Ectodermal cell (in vitro differentiated cells): ENCODE measurements around the gene PDE8B.
A peak's percentile ranks its signal among the peaks of the same experiment; 100 is the strongest.

Experiments used
- H3K27ac ChIP-seq: 2 replicates; pipeline ENCODE4 v1.7.0; 2013; ENCODE audit warnings: mild to moderate bottlenecking, low read depth, low read length; ENCODE audit not compliant: insufficient read depth, poor library complexity, severe bottlenecking
- H3K27me3 ChIP-seq: 2 replicates; pipeline ENCODE4 v1.7.0; 2013; ENCODE audit warnings: mild to moderate bottlenecking, low read length; ENCODE audit not compliant: insufficient read depth, control insufficient read depth, poor library complexity, severe bottlenecking
- H3K36me3 ChIP-seq: one replicate; pipeline ENCODE4 v1.7.0; 2013; ENCODE audit warnings: low read length; ENCODE audit not compliant: control insufficient read depth, insufficient read depth
- H3K4me1 ChIP-seq: one replicate; pipeline ENCODE4 v1.7.0; 2013; ENCODE audit warnings: low read length; ENCODE audit not compliant: control insufficient read depth, insufficient read depth
- H3K4me3 ChIP-seq: 2 replicates; pipeline ENCODE4 v1.7.0; 2013; ENCODE audit warnings: low read depth, low read length, control low read depth; ENCODE audit not compliant: insufficient read depth
- H3K9me3 ChIP-seq: 2 replicates; pipeline ENCODE4 v1.7.0; 2013; ENCODE audit warnings: mild to moderate bottlenecking, low read length, moderate library complexity; ENCODE audit not compliant: control insufficient read depth
- WGBS, 2 experiments: methylation state at CpG; one replicate each; pipeline ENCODE4 v1.1.7; 2013; ENCODE audit warnings: missing lambda C conversion rate in 2 of 2; 5-methylcytosine and 5-hydroxymethylcytosine counted together

PDE8B gene

GRCh38 chr5:77210964-77211690 is 647 bp downstream of the PDE8B start:
- peak overlapping the region; percentile 27 for H3K4me3 ChIP-seq
- no peaks in the 10 kb centered on the region for H3K36me3 ChIP-seq
- H3K27me3 ChIP-seq, result peaks cover 81% of the 10 kb centered on the region
- no peak overlapping the region for H3K27ac ChIP-seq
- no peaks in the 10 kb centered on the region for H3K4me1 ChIP-seq
- 1 to 2% methylated on average over 61 of the region's 61 CpGs for WGBS, 2 experiments
- no peaks in the 10 kb centered on the region for H3K9me3 ChIP-seq

- H3K36me3 ChIP-seq, result no peaks in the 10 kb centered on the region
- H3K4me1 ChIP-seq, result no peaks in the 10 kb centered on the region
- H3K27me3 ChIP-seq, result peaks cover 81% of the 10 kb centered on the region
- no peaks in the 10 kb centered on the region for H3K9me3 ChIP-seq
- no peak overlapping the region for H3K27ac ChIP-seq
- WGBS, 2 experiments, result 36 to 39% methylated on average over 10 of the region's 10 CpGs
- H3K4me3 ChIP-seq, result peak overlapping the region; percentile 27
These were observed 1.2 kb downstream of the PDE8B start for GRCh38 chr5:77211691-77212047.

- peaks cover 64% of the 10 kb centered on the region for H3K27me3 ChIP-seq
- no peaks in the 10 kb centered on the region for H3K9me3 ChIP-seq
- 69% methylated on average over 1 of the region's 1 CpG; no CpG with 5 or more reads in 1 of the 2 experiments for WGBS, 2 experiments
- no peaks in the 10 kb centered on the region for H3K4me1 ChIP-seq
- H3K4me3 ChIP-seq, result no peak overlapping the region
- H3K36me3 ChIP-seq, result no peaks in the 10 kb centered on the region
- no peak overlapping the region for H3K27ac ChIP-seq
These were observed 3.1 kb downstream of the PDE8B start for GRCh38 chr5:77213601-77214000.

- Histone ChIP-seq H3K27ac (no peak overlapping the region), H3K9me3 (no peaks in the 10 kb centered on the region), H3K4me3 (no peak overlapping the region), H3K27me3 (peaks cover 58% of the 10 kb centered on the region), H3K36me3 (no peaks in the 10 kb centered on the region), H3K4me1 (no peaks in the 10 kb centered on the region)
- 91 to 92% methylated on average over 4 of the region's 4 CpGs for WGBS, 2 experiments
These were observed 3.7 kb downstream of the PDE8B start for GRCh38 chr5:77214151-77214550.

GRCh38 chr5:77218263-77218662 is 7.8 kb downstream of the PDE8B start:
- Histone ChIP-seq H3K36me3 (no peaks in the 10 kb centered on the region), H3K9me3 (no peaks in the 10 kb centered on the region), H3K4me1 (no peaks in the 10 kb centered on the region), H3K4me3 (no peak overlapping the region), H3K27me3 (peaks cover 17% of the 10 kb centered on the region), H3K27ac (no peak overlapping the region)
- 79 to 90% methylated on average over 3 to 4 of the region's 4 CpGs for WGBS, 2 experiments

- 93 to 96% methylated on average over 3 of the region's 3 CpGs for WGBS, 2 experiments
- Histone ChIP-seq H3K9me3 (no peaks in the 10 kb centered on the region), H3K27me3 (no peaks in the 10 kb centered on the region), H3K36me3 (no peaks in the 10 kb centered on the region), H3K4me1 (no peaks in the 10 kb centered on the region), H3K27ac (no peak overlapping the region), H3K4me3 (no peak overlapping the region)
These were observed 10.6 kb downstream of the PDE8B start for GRCh38 chr5:77221115-77221514.

GRCh38 chr5:77222722-77223121 is 12.2 kb downstream of the PDE8B start:
- H3K36me3 ChIP-seq, result no peaks in the 10 kb centered on the region
- H3K27ac ChIP-seq, result no peak overlapping the region
- H3K4me1 ChIP-seq, result no peaks in the 10 kb centered on the region
- no peaks in the 10 kb centered on the region for H3K9me3 ChIP-seq
- WGBS, 2 experiments, result 93 to 96% methylated on average over 1 of the region's 1 CpG
- H3K4me3 ChIP-seq, result no peak overlapping the region
- H3K27me3 ChIP-seq, result no peaks in the 10 kb centered on the region

- no peaks in the 10 kb centered on the region for H3K27me3 ChIP-seq
- no peaks in the 10 kb centered on the region for H3K9me3 ChIP-seq
- no peaks in the 10 kb centered on the region for H3K4me1 ChIP-seq
- H3K4me3 ChIP-seq, result no peak overlapping the region
- no peak overlapping the region for H3K27ac ChIP-seq
- H3K36me3 ChIP-seq, result no peaks in the 10 kb centered on the region
- 92 to 93% methylated on average over 3 to 4 of the region's 4 CpGs for WGBS, 2 experiments
These were observed 13.2 kb downstream of the PDE8B start for GRCh38 chr5:77223653-77224052.

GRCh38 chr5:77224672-77225355 is 14.3 kb downstream of the PDE8B start:
- Histone ChIP-seq H3K9me3 (no peaks in the 10 kb centered on the region), H3K36me3 (no peaks in the 10 kb centered on the region), H3K4me3 (no peak overlapping the region), H3K27me3 (no peaks in the 10 kb centered on the region), H3K4me1 (no peaks in the 10 kb centered on the region), H3K27ac (no peak overlapping the region)
- 86 to 93% methylated on average over 1 of the region's 1 CpG for WGBS, 2 experiments

- Histone ChIP-seq H3K4me3 (no peak overlapping the region), H3K4me1 (no peaks in the 10 kb centered on the region), H3K9me3 (no peaks in the 10 kb centered on the region), H3K36me3 (no peaks in the 10 kb centered on the region), H3K27me3 (no peaks in the 10 kb centered on the region), H3K27ac (no peak overlapping the region)
- 86 to 92% methylated on average over 8 of the region's 8 CpGs for WGBS, 2 experiments
These were observed 15.1 kb downstream of the PDE8B start for GRCh38 chr5:77225531-77225930.
